Astrocyte (in vitro differentiated cells and primary cell): ENCODE results near the gene MADD. TPM values are rescaled to one million over a fixed set of nuclear protein-coding genes. Genes with fewer than 3 reads are reported as not detected.

ENCODE experiments used
- DNase-seq: peaks from one replicate; pipeline ENCODE4 v3.0.0-alpha.2; 2010; ENCODE audit warnings: low read depth
- FAIRE-seq: peaks from 2 replicates; lab custom pipeline; 2011; peaks lifted over from hg19 to GRCh38; lab: Jason Lieb, UNC
- H2AFZ ChIP-seq: 2 replicates; pipeline ENCODE4 v1.6.0; 2012; ENCODE audit warnings: low read depth, low read length, inconsistent platforms
- H3K27ac ChIP-seq: 2 replicates; pipeline ENCODE4 v1.5.1; 2011; ENCODE audit warnings: low read depth, low read length, inconsistent platforms
- H3K27me3 ChIP-seq: 2 replicates; pipeline ENCODE4 v1.6.0; 2011; ENCODE audit warnings: low read length, inconsistent platforms; ENCODE audit not compliant: insufficient read depth
- H3K36me3 ChIP-seq: 2 replicates; pipeline ENCODE4 v1.5.1; 2011; ENCODE audit warnings: low read length, inconsistent platforms; ENCODE audit not compliant: insufficient read depth
- H3K4me1 ChIP-seq: 2 replicates; pipeline ENCODE4 v1.5.1; 2011; ENCODE audit warnings: low read length, inconsistent platforms; ENCODE audit not compliant: insufficient read depth
- H3K4me2 ChIP-seq: 2 replicates; pipeline ENCODE4 v1.6.0; 2012; ENCODE audit warnings: low read length, inconsistent platforms
- H3K4me3 ChIP-seq: 2 replicates; pipeline ENCODE4 v1.5.1; 2011; ENCODE audit warnings: low read depth, mild to moderate bottlenecking, low read length, inconsistent platforms; ENCODE audit not compliant: insufficient read depth
- H3K79me2 ChIP-seq: 2 replicates; pipeline ENCODE4 v1.6.0; 2012; ENCODE audit warnings: mild to moderate bottlenecking, low read length, inconsistent platforms; ENCODE audit not compliant: insufficient read depth
- H3K9ac ChIP-seq: 2 replicates; pipeline ENCODE4 v1.6.0; 2012; ENCODE audit warnings: mild to moderate bottlenecking, low read length, inconsistent platforms
- H3K9me3 ChIP-seq: 2 replicates; pipeline ENCODE4 v1.5.1; 2012; ENCODE audit warnings: low read depth, mild to moderate bottlenecking, low read length, inconsistent platforms; ENCODE audit not compliant: insufficient read depth
- H4K20me1 ChIP-seq: 2 replicates; pipeline ENCODE4 v1.6.0; 2012; ENCODE audit warnings: low read length, inconsistent platforms; ENCODE audit not compliant: insufficient read depth
- H3K27ac Mint-ChIP-seq: one replicate; pipeline ENCODE4 v1.8.0; 2021; ENCODE audit warnings: mild to moderate bottlenecking, mixed read lengths; ENCODE audit not compliant: unreplicated experiment
- H3K27me3 Mint-ChIP-seq: one replicate; pipeline ENCODE4 v1.8.0; 2021; ENCODE audit warnings: low read depth, mixed read lengths; ENCODE audit not compliant: unreplicated experiment
- H3K36me3 Mint-ChIP-seq: one replicate; pipeline ENCODE4 v1.8.0; 2021; ENCODE audit warnings: low read depth, mixed read lengths; ENCODE audit not compliant: unreplicated experiment
- H3K4me1 Mint-ChIP-seq: one replicate; pipeline ENCODE4 v1.8.0; 2021; ENCODE audit warnings: low read depth, mixed read lengths; ENCODE audit not compliant: unreplicated experiment
- H3K4me3 Mint-ChIP-seq: one replicate; pipeline ENCODE4 v1.8.0; 2021; ENCODE audit warnings: mild to moderate bottlenecking, moderate library complexity, mixed read lengths; ENCODE audit not compliant: unreplicated experiment
- H3K9me3 Mint-ChIP-seq: one replicate; pipeline ENCODE4 v1.8.0; 2021; ENCODE audit warnings: mild to moderate bottlenecking, mixed read lengths; ENCODE audit not compliant: unreplicated experiment
- EZH2 ChIP-seq: IDR thresholded peaks from 2 replicates; pipeline ENCODE4 v1.6.1; 2012; ENCODE audit warnings: mild to moderate bottlenecking, low read length, inconsistent platforms; ENCODE audit not compliant: insufficient read depth
- total RNA-seq: library from RNA; stranded (reverse); gene quantifications from 2 replicates; pipeline ENCODE4 v1.2.1, GENCODE V29; 2021
- TF ChIP-seq, protein P1 (sequence below): IDR thresholded peaks from 2 replicates; pipeline ENCODE4 v1.5.1; 2011; ENCODE audit warnings: low read depth, mild to moderate bottlenecking, inconsistent platforms, low read length, moderate library complexity; ENCODE audit not compliant: insufficient read depth

The MADD gene
- total RNA-seq, 1 donor from 2014 or later, result 22.9 TPM

DNA sequence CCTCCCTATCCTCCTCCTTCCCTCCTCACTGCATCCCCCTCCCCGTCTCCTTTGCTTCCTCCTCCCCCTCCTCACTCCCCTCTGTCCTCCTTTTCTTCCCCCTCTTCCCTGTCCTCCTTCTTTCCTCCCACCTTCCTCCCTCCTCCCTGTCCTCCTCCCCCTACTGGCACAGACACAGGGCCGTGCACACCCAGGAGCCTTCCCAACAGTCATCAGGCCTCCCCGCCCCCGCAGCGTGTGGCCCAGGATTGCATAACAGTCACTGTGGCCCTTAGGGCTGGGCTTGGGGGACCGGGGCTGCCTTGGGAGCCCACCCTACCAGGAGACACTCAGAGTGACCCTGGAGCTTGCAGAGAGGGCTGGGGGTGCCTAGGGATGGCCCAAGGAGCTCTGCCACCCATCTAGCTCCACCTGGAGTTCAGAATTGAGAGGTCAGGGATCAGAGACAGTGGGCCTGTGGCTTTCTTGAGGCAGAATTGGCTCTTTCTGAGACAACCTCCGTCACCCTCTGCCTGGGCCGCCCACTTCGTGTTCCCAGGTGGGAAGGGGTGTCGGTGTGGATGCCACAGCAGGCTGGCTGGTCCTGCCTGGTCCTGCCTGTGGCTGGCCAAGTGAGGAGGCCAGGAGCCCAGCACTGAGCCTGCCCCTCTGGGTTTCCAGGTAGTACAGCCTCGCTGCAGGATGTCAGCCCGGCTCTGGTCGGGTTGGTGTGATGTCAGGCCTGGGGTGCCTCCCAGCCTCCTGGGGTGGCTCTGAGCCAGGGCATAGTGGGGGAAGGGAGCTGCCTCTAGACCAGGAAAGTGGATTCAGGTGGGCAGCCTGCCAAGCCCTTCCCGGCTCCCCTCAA, 106.8 kb downstream of the MADD start:
- no peak overlapping the region for H3K4me2 ChIP-seq
- H3K4me3 ChIP-seq, result no peak overlapping the region
- Mint-ChIP-seq H3K36me3 (no peaks in the 10 kb centered on the region), H3K27me3 (no peaks in the 10 kb centered on the region), H3K27ac (no peak overlapping the region), H3K4me1 (peaks cover 11% of the 10 kb centered on the region), H3K9me3 (no peaks in the 10 kb centered on the region), H3K4me3 (no peak overlapping the region)
- FAIRE-seq (no peak), DNase-seq (no peak)
- H2AFZ ChIP-seq, result no peak overlapping the region
- TF ChIP-seq EZH2, result no peak
- TF ChIP-seq, protein P1, sequence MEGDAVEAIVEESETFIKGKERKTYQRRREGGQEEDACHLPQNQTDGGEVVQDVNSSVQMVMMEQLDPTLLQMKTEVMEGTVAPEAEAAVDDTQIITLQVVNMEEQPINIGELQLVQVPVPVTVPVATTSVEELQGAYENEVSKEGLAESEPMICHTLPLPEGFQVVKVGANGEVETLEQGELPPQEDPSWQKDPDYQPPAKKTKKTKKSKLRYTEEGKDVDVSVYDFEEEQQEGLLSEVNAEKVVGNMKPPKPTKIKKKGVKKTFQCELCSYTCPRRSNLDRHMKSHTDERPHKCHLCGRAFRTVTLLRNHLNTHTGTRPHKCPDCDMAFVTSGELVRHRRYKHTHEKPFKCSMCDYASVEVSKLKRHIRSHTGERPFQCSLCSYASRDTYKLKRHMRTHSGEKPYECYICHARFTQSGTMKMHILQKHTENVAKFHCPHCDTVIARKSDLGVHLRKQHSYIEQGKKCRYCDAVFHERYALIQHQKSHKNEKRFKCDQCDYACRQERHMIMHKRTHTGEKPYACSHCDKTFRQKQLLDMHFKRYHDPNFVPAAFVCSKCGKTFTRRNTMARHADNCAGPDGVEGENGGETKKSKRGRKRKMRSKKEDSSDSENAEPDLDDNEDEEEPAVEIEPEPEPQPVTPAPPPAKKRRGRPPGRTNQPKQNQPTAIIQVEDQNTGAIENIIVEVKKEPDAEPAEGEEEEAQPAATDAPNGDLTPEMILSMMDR, result no peak
- no peaks in the 10 kb centered on the region for H3K9me3 ChIP-seq
- no peak overlapping the region for H3K27ac ChIP-seq
- no peaks in the 10 kb centered on the region for H3K27me3 ChIP-seq
- H3K36me3 ChIP-seq, result no peaks in the 10 kb centered on the region
- no peak overlapping the region for H3K9ac ChIP-seq
- peaks cover 6% of the 10 kb centered on the region for H3K4me1 ChIP-seq
- H3K79me2 ChIP-seq, result no peaks in the 10 kb centered on the region
- H4K20me1 ChIP-seq, result no peaks in the 10 kb centered on the region

DNA sequence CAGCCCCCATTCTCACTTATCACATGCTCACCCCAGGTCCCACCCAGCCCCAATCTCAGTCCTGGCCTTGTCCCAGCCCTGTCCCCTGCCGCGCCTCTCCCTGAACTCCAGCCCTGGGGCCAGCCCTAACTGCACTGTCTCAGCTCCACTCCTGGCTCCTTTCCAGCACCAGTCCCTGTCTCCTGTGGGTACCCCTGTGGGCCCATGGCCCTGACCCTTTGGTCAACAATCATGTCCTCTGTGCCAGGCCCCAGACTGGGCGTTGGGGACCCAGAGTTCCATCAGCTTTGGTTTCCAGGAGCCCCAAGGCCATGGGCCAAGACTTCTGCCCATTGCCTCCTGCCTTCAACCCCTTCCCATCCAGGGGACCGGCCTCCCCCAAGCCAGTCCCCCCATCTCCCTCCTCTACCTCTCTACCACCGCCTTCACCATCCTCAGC, 107.7 kb downstream of the MADD start:
- TF ChIP-seq, protein P1, result no peak
- no peak for TF ChIP-seq EZH2
- no peak overlapping the region for H3K27ac Mint-ChIP-seq
- H3K4me1 ChIP-seq, result peaks cover 6% of the 10 kb centered on the region
- no peak overlapping the region for H3K4me3 Mint-ChIP-seq
- H3K27me3 Mint-ChIP-seq, result no peaks in the 10 kb centered on the region
- H3K27me3 ChIP-seq, result no peaks in the 10 kb centered on the region
- no peaks in the 10 kb centered on the region for H3K9me3 ChIP-seq
- H3K4me3 ChIP-seq, result no peak overlapping the region
- no peak overlapping the region for H3K27ac ChIP-seq
- DNase-seq (no peak), FAIRE-seq (no peak)
- no peaks in the 10 kb centered on the region for H3K79me2 ChIP-seq
- no peak overlapping the region for H3K9ac ChIP-seq
- H3K4me1 Mint-ChIP-seq, result peaks cover 11% of the 10 kb centered on the region
- no peak overlapping the region for H3K4me2 ChIP-seq
- H2AFZ ChIP-seq, result no peak overlapping the region
- no peaks in the 10 kb centered on the region for H3K9me3 Mint-ChIP-seq
- H4K20me1 ChIP-seq, result no peaks in the 10 kb centered on the region
- H3K36me3 Mint-ChIP-seq, result no peaks in the 10 kb centered on the region
- no peaks in the 10 kb centered on the region for H3K36me3 ChIP-seq
